DMS53 treated with DMSO at 0.1 percent for 48 hours (cell line): ENCODE measurements around the gene HNRNPAB.

ENCODE experiments used
- DNase-seq: peaks from one replicate; lab custom pipeline; 2025; ENCODE audit not compliant: unreplicated experiment; lab: John Stamatoyannopoulos, UW

HNRNPAB gene

DNA sequence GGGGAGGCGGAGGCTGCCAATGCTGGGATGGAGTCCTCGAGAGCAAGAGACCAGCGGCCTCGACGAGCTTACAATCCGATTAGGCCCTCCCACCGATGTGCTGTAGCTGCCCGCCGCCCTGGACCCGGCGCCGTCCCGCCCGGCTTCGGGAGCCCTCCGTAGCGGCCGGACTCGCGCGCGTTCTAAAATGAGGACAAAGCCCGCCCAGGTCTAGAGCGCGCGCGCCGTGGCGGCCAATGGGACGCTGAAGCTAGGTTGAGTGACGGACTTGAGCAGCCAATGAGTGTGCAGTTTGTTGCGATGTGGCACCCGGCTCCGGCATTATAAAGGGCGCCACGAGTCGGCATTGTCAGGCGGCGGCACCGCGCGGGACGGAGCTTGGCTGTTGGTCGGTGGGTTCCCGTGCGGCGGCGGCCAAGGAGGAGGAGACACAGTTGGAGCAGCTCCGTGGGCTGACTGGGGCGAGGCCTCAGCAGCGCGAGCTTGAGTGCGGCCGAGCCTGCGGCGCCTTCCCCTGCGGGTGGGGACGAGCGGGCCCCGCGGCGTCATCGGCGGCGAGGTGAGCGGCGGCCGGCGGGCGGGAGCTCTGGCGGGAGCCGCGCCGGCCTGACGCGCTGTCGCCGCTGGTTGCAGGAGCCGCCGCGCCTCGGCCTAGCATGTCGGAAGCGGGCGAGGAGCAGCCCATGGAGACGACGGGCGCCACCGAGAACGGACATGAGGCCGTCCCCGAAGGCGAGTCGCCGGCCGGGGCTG, at the start of gene HNRNPAB:
Gene HNRNPAB (plus strand): TSS at position 352 of the 753 bp plus-strand sequence. CDS start 305 bp downstream, at position 657.
- DNase-seq: peak; percentile 86

DNA sequence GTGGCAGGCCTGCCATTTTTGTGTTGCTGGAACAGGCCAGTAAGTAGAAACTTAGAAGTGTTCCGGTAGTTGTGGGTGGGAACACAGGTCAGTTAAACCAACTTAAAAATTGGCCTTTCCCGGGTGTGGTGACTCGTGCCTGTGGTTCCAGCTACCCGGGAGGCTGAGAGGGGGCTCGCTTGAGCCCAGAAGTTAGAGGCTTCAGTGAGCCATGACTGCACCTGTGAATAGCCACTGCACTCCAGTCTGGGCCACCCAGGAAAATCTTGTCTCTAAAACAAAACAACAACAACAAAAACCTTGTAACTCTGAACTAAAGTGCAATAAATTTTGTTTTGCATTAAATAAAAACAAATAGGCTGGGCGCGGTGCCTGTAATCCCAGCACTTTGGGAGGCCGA, 49.3 kb upstream of the HNRNPAB start:
- DNase-seq: no peak

DNA sequence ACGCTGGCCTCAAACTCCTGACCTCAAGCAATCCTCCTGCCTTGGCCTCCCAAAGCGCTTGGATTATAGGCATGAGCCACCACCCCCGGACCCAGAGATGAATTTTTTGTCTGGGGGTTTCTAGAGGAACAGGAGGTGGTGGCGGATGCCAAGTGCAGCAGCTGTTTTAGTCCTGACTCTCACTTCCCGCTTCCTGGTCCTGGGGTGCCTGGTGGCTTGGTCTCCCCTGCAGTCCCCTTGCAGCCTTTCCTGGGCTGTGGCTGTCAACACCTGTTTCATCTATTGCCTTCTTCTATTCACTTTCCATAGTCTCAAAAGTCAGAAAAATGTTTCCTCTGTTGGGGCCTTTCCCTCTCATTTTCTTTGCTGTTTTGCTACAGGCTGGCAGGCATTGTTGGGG, 44.2 kb upstream of the HNRNPAB start:
- no peak for DNase-seq

DNA sequence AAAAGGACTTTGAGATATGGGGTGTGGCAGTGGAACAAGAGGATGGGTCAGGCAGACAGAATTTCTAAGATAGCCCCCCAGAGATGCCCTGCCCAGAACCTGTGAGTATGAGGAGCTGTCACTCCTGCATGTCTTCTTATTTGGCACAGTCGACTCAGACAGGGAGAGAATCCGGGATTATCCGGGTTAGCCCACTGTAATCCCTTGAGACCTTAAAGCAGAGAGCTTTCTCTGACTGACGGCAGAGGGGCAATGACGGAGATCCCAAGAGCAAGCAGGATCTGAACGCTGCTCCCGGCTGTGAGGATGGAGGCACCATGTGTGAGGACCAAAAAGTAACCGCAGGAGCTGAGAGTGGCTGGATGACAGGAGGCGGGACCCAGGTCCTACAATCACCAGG, 41.9 kb upstream of the HNRNPAB start:
- no peak for DNase-seq

DNA sequence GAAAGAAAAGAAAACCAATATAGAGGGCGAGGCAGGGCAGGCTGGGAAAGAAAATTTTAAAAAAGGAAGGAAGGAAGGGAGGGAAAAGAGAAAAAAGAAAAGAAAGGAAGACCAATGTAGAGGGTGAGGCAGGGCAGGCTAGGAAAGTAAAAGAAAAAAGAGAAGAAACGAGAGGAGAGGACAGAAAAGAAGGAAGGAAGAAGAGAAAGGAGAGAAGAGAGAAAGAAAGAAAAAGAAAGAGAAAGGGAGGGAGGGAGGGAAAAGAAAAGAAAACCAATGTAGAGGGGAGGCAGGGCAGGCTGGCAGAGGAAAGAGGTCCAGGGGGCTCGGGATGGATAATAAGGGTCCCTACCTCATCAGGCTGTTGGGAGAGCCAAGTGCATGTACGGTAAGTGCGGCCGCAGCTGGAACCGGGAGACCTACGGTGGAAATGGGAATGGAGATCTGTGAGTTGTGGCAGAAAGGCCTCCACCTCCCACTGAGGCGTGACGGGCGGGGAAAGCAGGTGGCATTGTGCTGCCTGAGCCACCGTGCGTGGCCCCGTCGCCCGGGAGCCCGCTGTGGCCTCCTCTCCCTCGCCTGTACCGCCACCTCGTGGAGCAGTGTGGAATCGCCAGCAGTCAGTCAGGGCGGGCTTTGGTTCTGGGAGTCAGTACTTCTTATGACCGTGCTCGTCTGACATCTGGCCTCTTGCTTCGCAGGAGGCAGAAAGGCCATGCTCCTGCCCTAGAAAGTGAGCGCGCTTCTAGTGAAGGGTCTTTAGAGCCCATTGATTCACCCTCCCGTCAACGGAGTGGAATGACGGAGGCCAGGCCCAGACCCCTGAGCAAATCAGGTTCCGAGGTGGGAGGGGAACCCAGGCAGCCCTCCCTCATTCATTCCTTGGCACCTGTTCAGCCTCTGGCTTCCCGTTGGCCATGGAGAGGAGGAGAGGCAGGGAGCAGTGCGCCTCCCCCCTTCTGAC, 40.3 kb upstream of the HNRNPAB start:
- DNase-seq: peak; percentile 94

DNA sequence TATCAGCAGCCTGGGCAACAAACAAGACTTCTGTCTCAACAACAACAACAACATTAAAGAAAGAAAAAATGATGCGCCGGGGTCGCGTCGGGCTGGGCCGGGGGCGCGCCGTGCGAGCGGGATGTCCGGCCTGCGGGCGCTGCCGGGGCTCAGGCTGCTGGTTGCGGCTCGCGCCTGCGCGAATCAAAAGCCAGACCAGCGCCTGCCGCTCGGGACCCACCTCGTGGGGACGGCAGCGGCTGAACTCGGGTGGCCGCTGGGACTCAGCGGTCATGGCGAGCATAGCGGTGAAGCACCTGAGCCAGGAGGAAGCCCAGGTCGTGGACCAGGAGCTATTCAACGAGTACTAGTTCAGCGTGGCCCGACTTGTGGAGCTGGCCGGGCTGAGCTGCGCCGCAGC, 38.8 kb upstream of the HNRNPAB start:
- no peak for DNase-seq

DNA sequence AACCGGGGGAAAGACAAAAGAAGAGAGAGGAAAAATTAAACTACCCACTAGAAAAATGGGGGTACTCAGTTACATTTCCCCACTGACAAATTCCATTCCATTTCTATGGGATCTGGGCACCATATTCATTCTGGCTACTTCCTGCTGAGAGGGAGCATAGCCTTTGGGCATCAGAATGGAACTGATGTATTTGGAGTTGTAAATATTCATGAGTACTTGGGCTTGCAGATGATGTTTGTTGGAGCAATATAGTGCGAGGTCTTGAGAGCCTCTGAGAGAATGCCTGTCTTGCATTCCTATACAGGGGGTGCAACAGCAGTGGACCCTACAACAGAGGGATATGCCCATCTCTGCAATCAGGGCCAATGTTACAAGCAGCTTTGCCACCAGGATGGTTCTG, 33.9 kb upstream of the HNRNPAB start:
- no peak for DNase-seq

DNA sequence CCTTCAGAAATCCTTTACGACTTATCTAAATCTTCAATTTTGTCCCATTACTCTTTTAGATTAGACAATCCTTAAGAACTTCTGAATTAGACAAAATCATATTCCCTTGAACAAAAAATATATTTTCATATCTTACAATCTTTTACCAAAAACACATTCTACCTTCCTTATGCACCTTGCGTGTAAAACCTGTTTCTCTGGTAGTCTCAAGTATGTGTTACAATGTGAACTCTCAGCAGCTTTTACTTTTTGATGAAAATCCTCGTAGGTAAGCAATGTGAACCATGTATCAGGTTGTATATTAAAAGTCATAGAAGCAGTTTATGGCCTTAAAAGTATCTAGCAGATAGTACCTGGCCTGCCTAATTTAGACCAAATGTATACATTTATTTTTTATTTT, 29.9 kb upstream of the HNRNPAB start:
- DNase-seq: no peak

DNA sequence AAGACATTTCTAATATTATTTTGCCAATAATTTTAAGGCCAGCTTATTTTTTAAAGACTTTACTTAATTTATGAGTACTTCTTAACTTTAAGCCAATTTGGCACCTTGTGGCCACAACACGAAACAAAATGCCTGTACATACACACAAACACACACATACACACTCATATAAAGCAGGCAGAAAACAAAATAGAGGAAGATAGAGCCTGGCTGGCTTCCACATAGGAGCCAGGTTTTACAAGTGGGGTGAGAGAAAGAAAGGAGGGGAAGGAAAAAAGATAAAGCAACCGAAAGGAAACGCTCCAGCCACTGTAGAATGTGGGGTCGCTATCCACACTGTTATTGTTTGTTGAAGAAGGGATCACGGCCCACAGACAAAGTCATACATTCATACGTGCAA, 27.5 kb upstream of the HNRNPAB start:
- no peak for DNase-seq

DNA sequence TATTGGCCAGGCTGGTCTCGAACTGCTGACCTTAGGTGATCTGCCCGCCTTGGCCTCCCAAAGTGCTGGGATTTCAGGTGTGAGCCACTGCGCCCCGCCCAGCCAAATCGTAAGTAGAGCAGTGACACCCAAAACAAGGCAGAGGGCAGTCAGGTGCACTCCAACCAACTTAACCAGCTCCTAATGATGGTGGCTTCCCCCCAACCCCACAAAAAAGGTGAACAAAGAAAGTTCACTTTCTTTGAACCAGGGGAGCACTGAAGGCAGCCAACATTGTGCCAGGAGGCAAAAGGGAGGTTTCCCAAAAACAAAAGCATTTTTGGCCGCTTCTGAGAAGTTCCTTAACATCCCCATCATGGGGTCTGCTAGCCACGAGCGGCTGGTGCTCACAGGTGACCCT, 26.8 kb upstream of the HNRNPAB start:
- no peak for DNase-seq

DNA sequence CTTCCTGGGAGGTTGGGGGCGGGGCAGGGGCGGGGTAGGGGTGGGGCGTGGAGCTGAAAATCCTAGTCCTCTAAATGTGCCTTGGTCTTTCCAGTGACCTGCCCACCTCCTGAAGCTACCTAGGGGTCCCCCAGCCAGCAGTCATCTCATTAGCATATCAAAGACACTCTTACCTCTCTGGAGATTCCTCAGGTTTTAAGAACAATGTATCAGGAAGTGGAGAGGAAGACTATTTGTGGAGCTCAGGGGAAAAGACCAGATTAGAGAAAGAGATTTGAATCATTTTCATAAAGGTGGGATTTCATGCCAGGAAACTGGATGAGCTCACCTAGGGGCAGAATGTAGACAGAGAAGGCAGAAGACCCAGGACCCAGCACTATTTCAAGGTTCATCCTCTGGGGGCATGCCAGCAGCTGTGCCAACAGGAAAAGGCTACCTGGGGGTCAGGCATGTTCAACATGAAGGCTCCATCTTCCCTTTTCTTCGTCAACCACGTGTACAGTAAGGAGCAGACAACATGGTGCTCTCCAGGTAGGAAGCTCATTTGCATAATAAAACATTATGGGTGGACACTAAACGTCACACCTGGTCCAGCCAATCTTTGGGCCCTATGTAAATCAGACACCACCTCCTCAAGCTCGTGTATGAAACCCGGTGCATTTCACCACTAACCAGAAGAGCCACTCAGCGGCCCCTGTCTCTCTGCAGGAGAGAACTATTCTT, 24.0 kb upstream of the HNRNPAB start:
- no peak for DNase-seq

DNA sequence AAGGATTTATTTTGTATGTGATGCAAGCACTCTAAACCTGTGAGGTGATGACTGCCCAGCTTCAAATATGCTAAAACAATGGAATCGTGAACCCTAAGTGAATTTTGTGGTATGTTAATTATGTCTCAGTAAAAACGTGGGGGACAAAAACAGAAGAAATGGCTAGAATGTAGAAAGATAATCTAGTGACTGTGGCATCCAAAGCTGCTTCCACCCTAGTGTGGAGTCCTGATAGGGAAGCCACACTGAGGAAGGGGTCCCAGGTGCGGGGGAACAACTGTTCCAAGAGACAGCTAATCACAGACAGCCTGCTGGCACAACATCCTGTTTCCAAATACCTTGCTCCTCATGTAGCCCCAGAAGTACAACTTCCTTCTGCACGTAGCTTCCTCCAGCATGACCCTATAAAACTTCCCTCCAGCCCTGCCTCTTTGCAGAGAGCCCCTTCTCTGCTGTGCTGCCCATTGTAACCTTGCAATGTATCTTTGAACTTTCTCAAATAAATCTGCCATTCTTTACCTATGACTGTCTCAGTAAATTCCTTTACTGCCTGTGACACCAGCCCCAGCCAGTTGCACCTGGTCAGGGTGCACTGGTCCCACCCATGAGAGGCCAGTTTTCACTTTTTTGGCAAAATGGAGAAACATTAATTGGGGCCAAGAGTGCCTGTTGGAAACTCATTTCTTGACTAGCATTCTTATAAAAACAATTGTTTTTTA, 22.0 kb upstream of the HNRNPAB start:
- DNase-seq: no peak

DNA sequence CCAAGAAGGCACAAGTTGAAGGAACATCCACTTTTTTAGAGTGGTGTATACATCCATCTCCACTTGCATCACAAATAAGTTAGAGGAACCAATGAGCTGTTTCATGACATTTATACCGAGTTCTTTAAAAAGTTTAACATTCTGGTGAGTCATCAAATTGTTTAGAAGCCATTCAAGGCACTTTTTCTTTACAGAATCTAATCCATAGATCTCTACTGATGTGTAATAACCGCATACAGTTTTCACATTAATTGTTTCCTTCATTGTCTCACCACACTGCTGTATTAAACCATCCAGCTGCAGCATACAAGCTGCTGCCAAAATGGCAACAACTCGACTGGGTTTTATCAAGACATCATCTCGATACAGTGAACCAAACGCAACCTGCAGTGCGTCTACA, 17.9 kb upstream of the HNRNPAB start:
- DNase-seq: no peak

DNA sequence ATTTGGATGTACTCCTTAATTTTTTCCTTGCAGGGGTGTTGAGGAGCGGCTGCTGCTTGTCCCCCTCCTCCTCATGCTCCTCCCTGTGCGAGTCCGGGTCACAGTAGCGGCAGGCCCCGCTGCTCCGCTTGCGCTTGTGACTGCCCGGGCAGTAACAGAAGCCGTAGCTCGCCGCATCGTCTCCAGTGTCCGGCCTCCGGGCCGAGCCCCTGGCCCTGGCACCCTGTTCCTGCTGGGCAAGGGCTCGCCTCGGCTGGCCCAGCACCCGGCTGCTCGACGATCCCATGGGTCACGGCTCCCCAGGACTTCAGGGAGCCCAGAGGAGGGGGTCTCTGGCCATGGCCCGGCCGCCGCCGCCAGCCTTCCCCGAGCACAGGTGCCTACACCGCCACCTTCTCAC, 17.3 kb upstream of the HNRNPAB start, which contains the start of gene GMCL2:
Gene GMCL2 (minus strand): TSS at position 358 of the 400 bp plus-strand sequence. CDS start 72 bp downstream, at position 286.
- no peak for DNase-seq

DNA sequence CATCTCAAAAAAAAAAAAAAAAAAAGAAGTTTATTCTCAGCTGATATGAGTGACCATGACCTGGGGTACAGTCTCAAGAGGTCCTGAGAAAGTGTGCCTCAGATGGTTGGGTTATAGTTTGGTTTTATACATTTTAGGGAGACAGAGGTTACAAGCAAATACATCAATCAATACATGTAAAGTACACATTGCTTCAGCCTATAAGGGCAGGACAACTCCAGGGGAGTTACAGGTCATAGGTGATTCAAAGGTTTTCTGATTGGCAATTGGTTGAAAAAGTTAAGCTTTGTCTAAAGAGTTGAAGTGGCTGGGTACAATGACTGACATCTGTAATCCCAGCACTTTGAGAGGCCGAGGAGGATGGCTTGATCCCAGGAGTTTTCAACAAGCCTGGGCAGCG, 14.9 kb upstream of the HNRNPAB start:
- no peak for DNase-seq

DNA sequence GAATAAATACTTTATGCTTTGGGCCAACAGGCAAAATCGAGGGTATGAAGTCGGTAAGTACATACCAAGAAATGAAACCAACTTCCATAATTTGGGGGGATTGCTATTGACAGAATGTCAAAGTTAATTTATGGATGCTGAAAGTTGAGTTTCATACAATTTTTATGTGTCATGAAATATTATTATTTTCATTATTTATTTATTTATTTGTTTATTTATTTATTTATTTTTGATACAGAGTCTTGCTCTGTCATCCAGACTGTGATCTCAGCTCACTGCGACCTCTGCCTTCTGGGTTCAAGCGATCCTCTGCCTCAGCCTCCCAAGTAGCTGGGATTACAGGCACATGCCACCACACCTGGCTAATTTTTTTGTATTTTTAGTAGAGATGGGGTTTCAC, 12.7 kb upstream of the HNRNPAB start:
- no peak for DNase-seq

DNA sequence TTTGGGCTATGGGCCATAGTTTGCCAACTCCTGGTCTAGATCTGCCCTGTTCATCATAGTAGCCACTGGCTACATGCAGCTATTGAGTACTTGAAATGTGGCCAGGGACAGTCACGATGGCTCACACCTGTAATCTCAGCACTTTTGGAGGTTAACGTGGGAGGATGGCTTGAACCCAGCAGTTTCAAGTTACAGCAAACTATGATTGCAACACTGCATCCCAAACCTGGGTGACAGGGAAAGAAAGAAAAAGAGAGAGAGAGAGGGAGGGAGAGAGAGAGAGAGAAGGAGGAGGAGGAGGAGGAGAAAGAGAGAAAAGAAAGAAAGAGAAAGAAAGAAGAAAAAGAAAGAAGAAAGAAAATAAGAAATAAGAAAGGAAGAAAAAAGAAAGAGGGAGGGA, 12.1 kb upstream of the HNRNPAB start:
- DNase-seq: no peak

DNA sequence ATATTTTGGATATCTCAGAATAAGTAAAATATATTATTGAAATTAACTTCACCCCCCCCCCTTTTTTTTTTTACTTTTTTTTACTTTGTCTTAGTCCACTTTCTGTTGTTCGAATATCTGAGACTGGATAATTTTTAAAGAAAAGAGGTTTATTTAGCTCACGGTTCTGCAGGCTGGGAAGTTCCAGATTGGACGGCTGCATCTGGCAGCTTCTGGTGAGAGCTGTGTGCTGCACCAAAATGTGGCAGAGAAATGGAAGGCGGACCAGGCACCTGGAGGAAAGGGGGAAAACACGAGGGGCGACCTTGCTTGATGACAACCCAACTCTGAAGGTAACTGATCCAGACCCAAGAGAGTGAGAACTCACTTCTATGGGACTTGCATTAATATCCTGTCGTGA, 11.5 kb upstream of the HNRNPAB start:
- no peak for DNase-seq

DNA sequence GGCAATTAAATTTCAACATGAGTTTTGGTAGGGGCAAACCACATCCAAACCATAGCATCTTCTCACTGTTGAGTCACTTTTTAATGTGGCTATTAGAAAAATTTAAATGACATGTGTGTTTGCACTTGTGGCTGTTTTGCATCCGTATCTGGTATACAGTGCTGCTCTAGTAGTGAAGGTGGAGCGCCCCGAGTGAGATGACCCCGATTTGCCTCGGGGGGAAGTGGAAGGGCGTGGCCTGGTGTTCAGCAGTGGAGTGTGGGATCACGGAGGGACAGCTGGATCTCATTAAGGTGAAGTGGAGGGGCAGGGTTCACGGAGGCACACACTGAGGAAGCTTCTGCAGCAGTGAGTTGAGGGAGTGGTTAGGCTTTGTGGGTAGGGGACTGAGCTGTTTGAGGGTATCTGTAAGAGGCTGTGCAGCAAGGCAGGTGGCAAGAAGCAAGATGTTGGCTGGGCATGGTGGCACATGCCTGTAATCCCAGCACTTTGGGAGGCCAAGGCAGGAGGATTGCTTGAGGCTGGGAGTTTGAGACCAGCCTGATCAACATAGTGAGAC, 11.0 kb upstream of the HNRNPAB start:
- no peak for DNase-seq

DNA sequence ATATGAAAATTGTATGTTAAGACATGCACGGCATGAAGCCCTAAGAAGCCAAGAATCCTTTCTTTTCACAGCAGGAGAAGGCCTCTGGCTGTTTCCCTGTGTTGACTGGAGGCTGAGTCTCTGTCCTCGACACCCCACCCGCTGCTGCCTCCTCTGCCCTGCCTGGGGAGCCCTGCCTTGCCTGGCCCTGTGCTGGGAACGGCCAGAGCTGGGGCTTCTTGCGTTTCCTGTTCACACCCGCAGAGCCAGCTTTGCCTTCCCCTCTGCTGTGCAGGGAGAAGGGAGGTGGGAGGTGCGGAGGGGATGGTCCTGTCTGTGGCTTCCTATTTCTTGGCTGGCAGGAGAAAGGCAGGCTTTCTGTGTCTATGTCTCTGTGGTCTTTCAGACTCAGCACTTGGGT, 10.3 kb upstream of the HNRNPAB start:
- no peak for DNase-seq
